ENCODE measurements around the gene BCCIP. TPM values are rescaled to one million over a fixed set of nuclear protein-coding genes. Genes with fewer than 3 reads are reported as not detected.

The BCCIP gene
- total RNA-seq, 1 experiment from 2014 or later, result 159 TPM

DNA sequence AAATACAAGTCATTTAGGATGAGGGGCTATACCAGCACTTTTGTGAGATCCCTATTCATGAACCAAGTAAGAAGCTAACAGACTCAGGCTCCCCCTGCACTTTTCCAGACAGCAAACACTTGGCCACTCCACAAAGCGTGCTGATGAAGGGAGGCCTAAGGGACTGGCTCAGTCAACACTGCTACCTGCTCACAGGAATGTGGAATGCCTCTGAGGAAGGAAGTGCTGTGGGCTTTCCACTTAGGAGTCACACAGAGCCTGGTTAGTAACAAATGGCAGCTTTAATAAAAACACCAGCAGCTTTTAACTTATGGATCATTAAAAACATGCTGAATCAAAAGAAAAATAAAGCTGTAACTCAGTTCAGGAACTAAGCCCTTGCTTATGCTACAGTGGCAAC lies 15.3 kb upstream of the BCCIP start:
- Histone ChIP-seq H4K20me1 (ENCODE audit: insufficient read depth) (no peaks in the 10 kb centered on the region), H3K4me2 (ENCODE audit: low read length) (no peak overlapping the region), H2AFZ (ENCODE audit: low read depth, low read length, poor library complexity, severe bottlenecking) (no peak overlapping the region), H3K4me1 (ENCODE audit: control insufficient read depth in 1 of 2, insufficient read depth in 2 of 2, low read length in 2 of 2) (no peaks in the 10 kb centered on the region), H3K79me2 (ENCODE audit: insufficient read depth, low read length) (no peaks in the 10 kb centered on the region), H3K27me3 (ENCODE audit: insufficient read depth, low read length) (no peaks in the 10 kb centered on the region), H3K9ac (ENCODE audit: low read length) (no peak overlapping the region), H3K36me3 (ENCODE audit: control insufficient read depth in 1 of 2, insufficient read depth in 2 of 2, low read length in 2 of 2) (peaks cover 0 to 13% of the 10 kb centered on the region in 2 experiments; a peak in 2 of 4 replicates), H3K27ac (ENCODE audit: low read depth, low read length) (no peak overlapping the region), H3K9me2 (ENCODE audit: insufficient read depth) (no peaks in the 10 kb centered on the region), H3K9me3 (ENCODE audit: control insufficient read depth in 1 of 2, insufficient read depth in 1 of 2, low read depth in 1 of 2, low read length in 2 of 2) (no peaks in the 10 kb centered on the region), H3K4me3 (replicated peaks in 1 of 2; ENCODE audit: low read depth in 1 of 2, low read length in 2 of 2) (no peak overlapping the region)
- intact Hi-C loops (cut with micrococcal nuclease), result no loop called here
- ATAC-seq (no peak), DNase-seq (ENCODE audit: low read depth, low spot score) (no peak)
- ChIA-PET POLR2A (interaction anchor here (0.9 kb wide), 1 partner anchor 15 kb away, joined by 3 read pairs; the partner anchor contains the start of genes BCCIP and UROS), CTCF (no interaction called here), RAD21 (ENCODE audit: low non-redundant PET in 1 of 2, low total read pairs in 2 of 2, uncharacterized antibody in 2 of 2, unreplicated experiment in 2 of 2) (no interaction called here)
- TF ChIP-seq SIN3A (IDR thresholded peaks at IDR 0.05; ENCODE audit: low read depth) (no peak), RAD21 (IDR thresholded peaks at IDR 0.05; ENCODE audit: low read depth) (no peak), FOSL1 (IDR thresholded peaks at IDR 0.05; ENCODE audit: low read depth) (no peak)
- BruUV-seq (replicated peaks), result no TSS peak

DNA sequence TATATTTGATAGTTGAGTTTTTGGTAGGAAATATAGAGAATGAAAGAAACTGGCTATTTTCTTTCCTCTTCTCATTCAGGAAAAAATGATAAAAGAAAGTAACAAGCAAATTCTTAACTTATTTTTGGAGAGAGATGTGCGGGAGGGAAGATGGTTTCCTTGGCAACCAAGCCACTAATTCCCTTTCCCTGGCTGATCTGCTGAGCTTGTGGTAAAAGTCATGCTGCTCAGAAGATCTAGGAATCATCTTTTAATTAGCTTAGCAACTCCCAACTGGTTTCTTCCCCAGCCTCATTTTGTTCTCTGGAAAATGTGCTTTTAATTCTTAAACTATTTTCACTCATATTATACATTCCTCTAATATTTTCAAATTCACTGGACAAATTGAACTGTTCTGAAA lies 12.1 kb upstream of the BCCIP start:
- no peak for DNase-seq (ENCODE audit: low read depth, low spot score)
- intact Hi-C loops (cut with micrococcal nuclease), result no loop called here
- peaks cover 0 to 10% of the 10 kb centered on the region in 2 experiments; a peak in 2 of 4 replicates for H3K36me3 ChIP-seq (ENCODE audit: control insufficient read depth in 1 of 2, insufficient read depth in 2 of 2, low read length in 2 of 2)
- no peak overlapping the region for H3K27ac ChIP-seq (ENCODE audit: low read depth, low read length)
- H3K9me3 ChIP-seq (ENCODE audit: control insufficient read depth in 1 of 2, insufficient read depth in 1 of 2, low read depth in 1 of 2, low read length in 2 of 2), result no peaks in the 10 kb centered on the region
- no TSS peak for BruUV-seq (replicated peaks)
- no peak overlapping the region for H2AFZ ChIP-seq (ENCODE audit: low read depth, low read length, poor library complexity, severe bottlenecking)
- H3K4me1 ChIP-seq (ENCODE audit: control insufficient read depth in 1 of 2, insufficient read depth in 2 of 2, low read length in 2 of 2), result no peaks in the 10 kb centered on the region
- no peaks in the 10 kb centered on the region for H3K79me2 ChIP-seq (ENCODE audit: insufficient read depth, low read length)
- RAD21 ChIA-PET (ENCODE audit: low non-redundant PET in 1 of 2, low total read pairs in 2 of 2, uncharacterized antibody in 2 of 2, unreplicated experiment in 2 of 2), result no interaction called here
- H3K4me2 ChIP-seq (ENCODE audit: low read length), result no peak overlapping the region
- no peaks in the 10 kb centered on the region for H3K27me3 ChIP-seq (ENCODE audit: insufficient read depth, low read length)
- H4K20me1 ChIP-seq (ENCODE audit: insufficient read depth), result no peaks in the 10 kb centered on the region
- POLR2A ChIA-PET, result interaction anchor here (0.9 kb wide), 1 partner anchor 12 kb away, joined by 3 read pairs; the partner anchor contains the start of genes BCCIP and UROS
- CTCF ChIA-PET, result no interaction called here
- ATAC-seq, result no peak
- no peak overlapping the region for H3K9ac ChIP-seq (ENCODE audit: low read length)
- H3K9me2 ChIP-seq (ENCODE audit: insufficient read depth), result no peaks in the 10 kb centered on the region
- H3K4me3 ChIP-seq (replicated peaks in 1 of 2; ENCODE audit: low read depth in 1 of 2, low read length in 2 of 2), result no peak overlapping the region
- TF ChIP-seq CEBPB (IDR thresholded peaks at IDR 0.05; ENCODE audit: low read depth) (no peak), CBX3 (IDR thresholded peaks at IDR 0.05; ENCODE audit: low read depth) (no peak), TCF7L2 (IDR thresholded peaks at IDR 0.05; ENCODE audit: borderline replicate concordance, extremely low read depth, insufficient read depth, insufficient read length) (no peak), ZFX (IDR thresholded peaks at IDR 0.05) (no peak), EZH2phosphoT487 (IDR thresholded peaks at IDR 0.05; ENCODE audit: borderline replicate concordance) (no peak), RAD21 (IDR thresholded peaks at IDR 0.05; ENCODE audit: low read depth) (no peak), SP1 (IDR thresholded peaks at IDR 0.05; ENCODE audit: low read depth) (no peak), JUND (IDR thresholded peaks at IDR 0.05) (no peak), FOSL1 (IDR thresholded peaks at IDR 0.05; ENCODE audit: low read depth) (no peak), CTCF (IDR thresholded peaks at IDR 0.05 in 2 of 3, conservative IDR thresholded peaks at IDR 0.05 in 1 of 3; ENCODE audit: borderline replicate concordance in 1 of 3, insufficient read depth in 1 of 3, low read depth in 2 of 3, low read length in 2 of 3) (no peak), EGR1 (IDR thresholded peaks at IDR 0.05; ENCODE audit: low read depth) (no peak), POLR2AphosphoS5 (IDR thresholded peaks at IDR 0.05; ENCODE audit: low read depth, low read length) (no peak)
- TF ChIP-seq, protein P1, sequence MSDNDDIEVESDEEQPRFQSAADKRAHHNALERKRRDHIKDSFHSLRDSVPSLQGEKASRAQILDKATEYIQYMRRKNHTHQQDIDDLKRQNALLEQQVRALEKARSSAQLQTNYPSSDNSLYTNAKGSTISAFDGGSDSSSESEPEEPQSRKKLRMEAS (IDR thresholded peaks at IDR 0.05), result no peak
- TF ChIP-seq, protein P2, sequence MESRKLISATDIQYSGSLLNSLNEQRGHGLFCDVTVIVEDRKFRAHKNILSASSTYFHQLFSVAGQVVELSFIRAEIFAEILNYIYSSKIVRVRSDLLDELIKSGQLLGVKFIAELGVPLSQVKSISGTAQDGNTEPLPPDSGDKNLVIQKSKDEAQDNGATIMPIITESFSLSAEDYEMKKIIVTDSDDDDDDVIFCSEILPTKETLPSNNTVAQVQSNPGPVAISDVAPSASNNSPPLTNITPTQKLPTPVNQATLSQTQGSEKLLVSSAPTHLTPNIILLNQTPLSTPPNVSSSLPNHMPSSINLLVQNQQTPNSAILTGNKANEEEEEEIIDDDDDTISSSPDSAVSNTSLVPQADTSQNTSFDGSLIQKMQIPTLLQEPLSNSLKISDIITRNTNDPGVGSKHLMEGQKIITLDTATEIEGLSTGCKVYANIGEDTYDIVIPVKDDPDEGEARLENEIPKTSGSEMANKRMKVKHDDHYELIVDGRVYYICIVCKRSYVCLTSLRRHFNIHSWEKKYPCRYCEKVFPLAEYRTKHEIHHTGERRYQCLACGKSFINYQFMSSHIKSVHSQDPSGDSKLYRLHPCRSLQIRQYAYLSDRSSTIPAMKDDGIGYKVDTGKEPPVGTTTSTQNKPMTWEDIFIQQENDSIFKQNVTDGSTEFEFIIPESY (IDR thresholded peaks at IDR 0.05; ENCODE audit: extremely low read depth, insufficient replicate concordance, low read length), result no peak

Data from HCT116 (cell line).